HG02623 (cell line): Measurements from ENCODE around the gene CHMP4A.
A peak's percentile ranks its signal among the peaks of the same experiment; 100 is the strongest.

ENCODE experiments used
- ATAC-seq: cut with Tn5 transposase; IDR thresholded peaks from one replicate; pipeline ENCODE4 v1.9.1; 2021; ENCODE audit warnings: moderate library complexity; ENCODE audit not compliant: unreplicated experiment

Gene CHMP4A

GRCh38 chr14:24196071-24197055 lies 16.9 kb downstream of the CHMP4A start:
- ATAC-seq = no peak

GRCh38 chr14:24195186-24196070 lies 17.9 kb downstream of the CHMP4A start, which contains the start of gene TM9SF1:
TSS of gene TM9SF1 (minus strand) at chr14:24195441. CDS start at chr14:24195019, 422 bp downstream.
- ATAC-seq = peak; percentile 75

DNA sequence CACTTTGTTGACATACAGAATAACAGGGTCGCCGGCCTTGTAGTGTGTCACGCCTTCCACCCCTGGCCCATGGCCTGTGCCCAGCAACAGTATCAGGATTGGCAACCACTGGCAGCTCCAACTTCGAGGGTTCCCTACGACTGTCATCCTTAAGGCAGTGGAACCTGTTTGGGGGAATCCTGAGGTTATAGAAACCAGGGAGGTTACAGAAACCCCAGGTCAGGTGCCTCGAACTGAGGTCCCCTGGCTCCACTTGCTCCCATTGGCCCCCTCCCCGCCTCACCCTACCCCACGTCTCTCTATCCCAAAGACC lies 18.5 kb downstream of the CHMP4A start:
- ATAC-seq = no peak

DNA sequence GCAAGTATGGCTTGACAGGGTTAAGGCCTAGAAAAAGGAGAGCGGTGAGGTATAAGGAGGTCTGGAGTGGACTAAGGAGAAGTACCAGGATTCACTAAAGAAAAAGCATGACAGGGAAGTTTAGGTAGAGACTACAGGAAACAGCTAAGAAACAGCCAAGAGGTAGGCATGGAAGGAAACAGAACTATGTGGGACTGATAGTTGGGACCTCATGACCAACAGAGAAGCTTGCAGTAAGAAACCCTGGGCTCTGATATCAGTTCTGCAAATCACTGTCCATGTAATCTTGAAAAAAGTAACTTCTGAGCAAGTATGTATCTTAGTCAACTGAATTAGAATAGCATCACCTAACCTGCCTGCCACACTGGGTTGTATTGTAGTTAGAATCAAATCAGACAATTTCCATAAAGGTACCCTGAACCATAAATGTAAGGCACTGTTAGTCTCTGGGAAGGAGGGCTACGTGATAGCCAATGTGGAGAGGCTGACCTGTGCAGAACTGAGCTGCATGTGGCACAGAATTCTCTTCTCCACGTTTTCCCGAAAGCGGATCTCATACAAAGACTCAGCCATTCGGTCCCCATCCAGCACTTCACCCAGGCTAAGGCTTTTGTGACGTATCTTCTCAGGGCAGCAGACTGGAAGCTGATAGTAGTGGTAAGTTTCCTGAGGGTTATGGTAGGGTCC lies 19.0 kb downstream of the CHMP4A start:
- ATAC-seq = no peak

DNA sequence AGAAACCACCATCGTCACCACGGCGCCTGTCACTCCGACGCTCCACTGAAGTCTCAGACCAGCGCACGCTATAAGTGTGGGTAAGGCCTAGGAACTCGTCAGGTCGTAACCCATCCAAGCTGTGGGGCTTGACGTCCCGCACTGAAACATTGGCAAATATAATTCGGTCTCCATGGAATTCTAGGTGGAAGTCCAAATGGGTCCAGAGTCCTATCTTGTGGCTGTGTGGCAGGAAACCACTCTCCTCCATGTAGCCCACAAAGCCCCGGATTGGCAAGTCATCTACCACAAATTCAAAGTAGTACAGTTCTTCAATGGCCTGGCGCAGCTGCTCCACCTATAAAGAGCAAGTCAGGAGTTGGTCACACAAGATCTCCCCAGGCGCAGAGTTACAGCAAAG lies 20.4 kb downstream of the CHMP4A start:
- no peak for ATAC-seq

DNA sequence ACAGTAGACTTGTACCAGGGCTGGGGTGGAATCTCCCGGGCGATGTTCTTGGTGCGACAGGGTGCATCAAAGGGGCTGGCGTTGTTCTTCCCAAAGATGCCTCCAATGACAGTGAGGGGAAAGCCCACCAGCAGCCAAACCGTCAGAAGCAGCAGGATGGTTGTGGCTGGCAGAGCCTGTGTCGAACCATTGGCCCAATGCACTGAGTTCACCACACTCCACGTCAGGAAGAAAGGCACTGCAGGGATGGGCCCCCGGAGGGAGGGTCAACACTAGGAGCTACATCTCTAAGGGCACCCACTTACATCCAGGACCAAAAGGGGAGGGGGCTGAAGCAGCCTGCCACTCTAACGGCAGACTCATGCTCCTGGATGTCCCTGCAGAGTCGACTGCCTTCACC lies 22.9 kb downstream of the CHMP4A start:
- ATAC-seq = no peak

GRCh38 chr14:24189460-24189859 lies 23.8 kb downstream of the CHMP4A start:
- ATAC-seq = no peak

GRCh38 chr14:24189059-24189375 lies 24.3 kb downstream of the CHMP4A start:
- no peak for ATAC-seq

DNA sequence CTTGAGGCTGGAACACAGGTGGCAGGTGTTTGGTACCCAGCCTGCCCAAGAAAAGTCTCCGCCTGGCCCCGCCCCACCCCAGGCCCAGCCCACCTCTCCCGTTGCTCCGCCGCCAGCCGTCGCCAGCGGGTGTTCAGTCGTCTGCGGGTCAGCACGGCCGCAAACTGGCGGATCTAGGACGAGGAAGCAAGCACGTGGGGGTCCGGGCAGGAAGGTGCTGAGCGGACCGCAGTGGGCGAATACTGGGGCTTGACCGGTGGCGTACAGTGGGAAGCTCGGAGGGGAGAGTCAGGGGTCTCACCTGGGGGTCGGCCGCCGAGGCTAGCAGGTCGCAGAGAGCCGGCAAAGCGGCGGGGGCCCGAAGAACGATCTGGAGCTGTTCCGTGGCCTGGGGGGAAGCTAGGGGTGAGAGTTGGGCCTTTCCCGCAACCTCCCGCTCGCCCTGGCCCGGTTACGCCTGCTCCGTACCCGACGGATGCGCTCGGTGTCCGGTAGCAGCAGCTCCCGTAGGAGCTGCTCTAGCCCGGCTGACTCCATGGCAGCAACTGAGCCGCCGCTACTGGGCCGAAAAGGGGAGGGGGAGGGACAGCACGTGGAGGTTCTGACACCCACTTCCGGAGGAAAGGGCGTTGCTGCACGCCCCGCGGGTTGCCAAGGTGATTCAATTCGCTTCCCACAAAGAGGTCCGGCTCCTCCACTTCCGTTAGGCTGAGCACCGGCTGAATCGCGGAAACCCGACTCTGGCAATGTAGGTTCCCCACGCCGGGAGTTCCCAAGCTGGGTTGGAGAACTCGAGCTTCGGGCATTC lies 24.8 kb downstream of the CHMP4A start, which contains the start of gene IPO4:
IPO4 (minus strand) TSS at position 566 of the 808 bp plus-strand sequence; CDS start at position 537, 29 bp downstream.
- ATAC-seq = peak; percentile 81

- ATAC-seq = no peak
These were observed 25.8 kb downstream of the CHMP4A start for GRCh38 chr14:24187539-24187915.

DNA sequence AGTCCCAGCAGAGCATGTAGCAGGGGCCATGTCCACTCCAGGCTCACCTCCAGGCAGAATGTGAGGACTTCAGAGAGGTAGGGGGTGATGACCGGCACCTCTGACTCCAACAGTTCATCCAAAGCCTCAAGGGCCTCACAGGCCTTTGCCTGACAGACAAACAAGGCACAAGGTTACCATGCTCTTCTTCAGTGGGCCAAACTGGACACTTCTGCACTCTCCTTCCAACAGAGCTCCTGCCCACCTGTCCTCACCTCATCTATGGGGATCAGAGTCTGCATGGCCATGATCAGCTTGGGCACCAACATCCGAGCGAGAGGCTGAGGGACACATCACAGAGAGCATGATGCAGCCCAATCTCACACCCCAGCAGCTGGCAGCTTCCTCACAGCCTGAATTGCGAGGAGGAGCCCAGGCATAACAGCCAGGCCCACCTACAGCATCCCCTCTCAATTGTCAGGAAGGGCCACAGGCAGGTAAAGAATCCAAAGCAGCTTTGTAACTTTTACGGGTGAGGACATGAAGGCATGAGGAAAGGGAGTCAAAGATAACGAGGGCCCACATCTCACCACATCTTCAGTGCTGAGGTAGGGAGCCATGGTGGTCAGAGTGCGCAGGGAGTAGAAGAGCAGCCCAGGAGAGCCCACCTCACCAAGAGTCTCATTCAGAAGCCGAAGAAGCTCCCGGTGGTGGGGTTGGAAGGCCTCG lies 26.3 kb downstream of the CHMP4A start:
- ATAC-seq = no peak

GRCh38 chr14:24185741-24186140 lies 27.5 kb downstream of the CHMP4A start:
- no peak for ATAC-seq

DNA sequence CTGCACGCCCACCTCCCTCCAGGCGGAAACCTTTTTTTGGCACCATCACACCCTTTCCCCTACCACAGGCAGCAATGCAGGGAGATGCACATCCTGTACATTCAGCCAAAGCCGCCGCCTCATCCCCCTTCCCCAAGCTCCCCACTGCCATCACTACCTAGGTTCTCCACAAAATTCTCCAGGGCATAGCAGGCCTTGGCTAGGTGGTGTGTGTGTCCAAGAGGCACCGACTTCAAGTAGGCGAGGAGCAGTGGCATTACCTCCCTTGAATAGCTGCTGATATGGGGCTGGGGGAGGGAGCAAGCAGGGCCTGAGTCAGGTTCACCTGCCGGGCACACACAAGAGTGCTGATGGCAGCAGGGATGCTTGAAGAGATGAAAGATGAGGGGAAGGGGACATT lies 28.3 kb downstream of the CHMP4A start:
- ATAC-seq = no peak

- no peak for ATAC-seq
These were observed 29.0 kb downstream of the CHMP4A start for GRCh38 chr14:24184104-24184970.

- no peak for ATAC-seq
These were observed 30.2 kb downstream of the CHMP4A start for GRCh38 chr14:24183014-24183481.

GRCh38 chr14:24182110-24182882 lies 31.0 kb downstream of the CHMP4A start:
- ATAC-seq = no peak

- no peak for ATAC-seq
These were observed 31.8 kb downstream of the CHMP4A start for GRCh38 chr14:24181371-24182077.
